Pancreas (tissue), 10 donors: ENCODE results near the gene XYLT1. TPM values are rescaled to one million over a fixed set of nuclear protein-coding genes. Genes with fewer than 3 reads are reported as not detected.

Experiments used
- ATAC-seq, 4 donors: fragments of 200-7000 bp; cut with Tn5 transposase; one replicate each; pipeline versions ENCODE4 v1.8.0 to v1.9.1; 2020; ENCODE audit warnings: mild to moderate bottlenecking in 4 of 4, moderate library complexity in 4 of 4
- DNase-seq, 6 donors: peaks; one replicate each; pipeline ENCODE4 v3.0.0-alpha.2; 2020
- FAIRE-seq: peaks from 2 replicates; lab custom pipeline; 2012; peaks lifted over from hg19 to GRCh38; lab: Jason Lieb, UNC
- H3K27ac ChIP-seq, 4 donors: fragments of 200-600 bp; sonication (generic); 1 replicate in 3 of 4; 2 replicates in 1 of 4; pipeline versions ENCODE4 v1.5.0 to v1.8.0; 2020
- H3K27me3 ChIP-seq, 4 donors: fragments of 200-600 bp; one replicate each; pipeline ENCODE4 v1.8.0; 2021
- H3K36me3 ChIP-seq, 3 donors: fragments of 200-600 bp; sonication (generic) in 1 of 3; one replicate each; pipeline versions ENCODE4 v1.5.0 to v1.8.0; 2020 to 2021
- H3K4me1 ChIP-seq, 3 donors: fragments of 200-600 bp; one replicate each; pipeline ENCODE4 v1.8.0; 2021
- H3K4me3 ChIP-seq, 4 donors: fragments of 200-600 bp; sonication (generic) in 2 of 4; one replicate each; pipeline versions ENCODE4 v1.5.0 to v1.8.0; 2020 to 2021
- H3K9me3 ChIP-seq, 4 donors: fragments of 200-600 bp; one replicate each; pipeline ENCODE4 v1.8.0; 2021
- CTCF ChIP-seq, 4 donors: fragments of 200-600 bp; sonication (generic) in 3 of 4; IDR thresholded peaks; one replicate each; pipeline versions ENCODE4 v1.5.0 to v1.8.0; 2021; ENCODE audit warnings: antibody characterized with exemption in 4 of 4
- WGBS, 2 donors: extraction: QIAGEN DNeasy Blood & Tissue Kit; methylation state at CpG; one replicate each; pipeline ENCODE4 v1.1.7; 2013; 5-methylcytosine and 5-hydroxymethylcytosine counted together
- intact Hi-C, 3 donors: fragments of 100-400 bp; cut with DNase I; formaldehyde crosslinking; loops; one replicate each; pipeline versions ENCODE4 v1.11.1 to v1.14.2; 2022
- polyA plus RNA-seq, 2 donors: library from polyadenylated mRNA; stranded (reverse); fragments of 200-250 nt; gene quantifications; one replicate each; pipeline ENCODE4 v1.2.3, GENCODE V29; 2013
- total RNA-seq, 6 donors: library from RNA; stranded (reverse); fragmentation: NEBNext Ultra II Directional in 4 of 6; extraction: Animal tissue kit (Norgen Biotek cat#: 25700) in 4 of 6; gene quantifications; one replicate each; pipeline versions ENCODE4 v1.2.1 to v1.2.4, GENCODE V29; 2021 to 2023
- donor health status: healthy with polysubstance abuse.
- donor health status: DM: no; HTN: no; CAD: no; lungs with moderate emphysema.
- donor health status: DM: no; HTN: no; CAD: no.
- donor health status: control.
- donor health status: control.
- donor health status: Bipolar disorder and iron deficiency.
- donor health status: DM: yes; HTN: yes; CAD: no.
- donor health status: DM: no; HTN: no; CAD: no.
- donor health status: DM: no; HTN: no; CAD: no.
- donor health status: DM: yes; HTN: yes; CAD: no.

The XYLT1 gene
- total and polyA plus RNA-seq, 8 donors, result 1.6 to 8.2 (median 4.6) TPM

DNA sequence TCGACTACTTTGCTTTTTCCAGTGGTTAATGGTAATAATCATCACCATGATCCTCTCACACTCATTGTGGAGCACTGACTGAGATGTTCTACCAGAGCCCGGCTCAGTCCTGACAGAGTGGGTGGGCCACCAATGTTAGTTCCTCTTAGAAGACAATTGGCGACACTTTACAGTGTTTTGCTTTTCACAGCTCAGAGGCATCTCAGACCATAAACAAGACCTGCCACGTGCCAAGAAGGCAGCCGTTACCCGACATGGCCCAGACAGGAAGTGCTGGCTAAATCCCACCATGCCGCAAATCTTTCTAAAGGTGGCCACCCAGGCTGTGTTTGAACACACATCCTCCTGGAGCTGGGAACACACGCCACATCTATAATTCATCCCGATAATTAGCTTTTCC lies 103.7 kb downstream of the XYLT1 start:
- FAIRE-seq (no peak), ATAC-seq (no peak), DNase-seq (no peak)
- TF ChIP-seq CTCF (IDR thresholded peaks at IDR 0.05), result no peak
- intact Hi-C loops, result no loop called here
- no peak overlapping the region for H3K4me3 ChIP-seq
- 88 to 93% methylated on average over 9 of the region's 9 CpGs for WGBS, 2 donors
- no peak overlapping the region for H3K27ac ChIP-seq
- H3K27me3 ChIP-seq, result no peaks in the 10 kb centered on the region
- no peaks in the 10 kb centered on the region for H3K36me3 ChIP-seq
- peaks cover 0 to 3% (median 3%) of the 10 kb centered on the region in 3 donors for H3K4me1 ChIP-seq
- no peaks in the 10 kb centered on the region for H3K9me3 ChIP-seq

- WGBS, 2 donors, result 82 to 84% methylated on average over 8 of the region's 8 CpGs
These were observed 104.3 kb downstream of the XYLT1 start for GRCh38 chr16:17366299-17366961.

DNA sequence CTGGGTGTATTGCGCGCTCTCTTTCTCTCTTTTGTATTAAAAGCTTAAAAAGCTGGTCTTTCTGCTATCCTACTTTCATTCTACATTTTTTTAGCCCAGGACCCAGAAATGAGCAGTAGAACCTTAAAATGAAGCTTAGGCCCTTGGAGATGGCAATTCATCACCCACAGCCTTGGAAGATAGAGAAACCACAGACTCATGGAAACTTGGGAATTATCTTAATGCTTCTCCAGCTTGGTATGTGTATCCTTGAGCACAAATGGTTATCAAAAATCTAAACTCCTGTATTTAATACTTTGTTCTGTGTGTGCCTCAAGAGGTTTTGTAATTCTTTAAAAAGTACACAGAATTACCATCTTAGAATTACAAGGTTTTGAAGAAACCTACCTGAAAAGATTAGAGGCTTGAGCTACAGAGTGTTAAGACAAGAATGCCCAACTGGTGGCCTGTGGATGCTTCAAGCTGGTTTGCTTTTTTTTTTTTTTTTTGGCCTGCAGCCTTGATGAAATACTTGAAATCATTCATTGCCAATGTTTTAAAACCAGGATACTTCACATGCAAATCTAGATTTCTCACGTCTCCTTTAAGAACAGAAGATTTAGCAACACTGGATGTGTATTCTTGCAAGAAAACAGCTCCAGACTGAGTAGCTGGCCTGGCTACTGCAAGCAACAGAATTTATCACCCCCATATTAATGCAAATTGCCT lies 105.0 kb downstream of the XYLT1 start:
- peaks cover 0 to 3% (median 3%) of the 10 kb centered on the region in 3 donors for H3K4me1 ChIP-seq
- FAIRE-seq, result no peak
- peak in 1 of 4 donors; percentile 3 for ATAC-seq
- H3K9me3 ChIP-seq, result no peaks in the 10 kb centered on the region
- no peak for TF ChIP-seq CTCF (IDR thresholded peaks at IDR 0.05)
- 63 to 68% methylated on average over 3 of the region's 3 CpGs for WGBS, 2 donors
- intact Hi-C loops, result no loop called here
- H3K4me3 ChIP-seq, result no peak overlapping the region
- H3K27ac ChIP-seq, result peak overlapping the region in 1 of 4 donors; percentile 38
- no peak for DNase-seq
- no peaks in the 10 kb centered on the region for H3K36me3 ChIP-seq
- H3K27me3 ChIP-seq, result no peaks in the 10 kb centered on the region

More at GRCh38 chr16:17366299-17366961, 104.3 kb downstream of the XYLT1 start:
- no peak overlapping the region for H3K4me3 ChIP-seq
- no peak for DNase-seq
- no peaks in the 10 kb centered on the region for H3K36me3 ChIP-seq
- no peak for ATAC-seq
- no peak overlapping the region for H3K27ac ChIP-seq
- H3K27me3 ChIP-seq, result no peaks in the 10 kb centered on the region
- H3K4me1 ChIP-seq, result peaks cover 0 to 3% (median 3%) of the 10 kb centered on the region in 3 donors
- no peaks in the 10 kb centered on the region for H3K9me3 ChIP-seq
- no peak for TF ChIP-seq CTCF (IDR thresholded peaks at IDR 0.05)
- intact Hi-C loops, result no loop called here
- no peak for FAIRE-seq

DNA sequence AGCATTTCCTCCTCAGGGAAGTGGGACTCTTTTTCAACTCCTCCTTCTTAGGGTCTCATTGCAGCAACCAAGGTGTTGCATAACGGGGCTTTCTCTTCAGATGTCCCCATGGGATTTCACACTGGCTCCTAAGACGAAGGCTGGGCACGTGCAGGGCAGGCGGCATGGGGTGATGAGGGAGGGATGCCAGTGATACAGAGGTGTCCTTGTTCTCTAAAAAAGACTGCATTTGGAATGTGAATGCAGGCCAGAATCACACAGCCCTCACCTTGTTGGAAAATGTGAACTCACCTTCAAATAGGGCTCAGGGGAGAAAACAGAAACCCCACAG lies 105.6 kb downstream of the XYLT1 start:
- no peak for FAIRE-seq
- no peak for DNase-seq
- peaks cover 0 to 3% (median 3%) of the 10 kb centered on the region in 3 donors for H3K4me1 ChIP-seq
- peak overlapping the region in 2 of 4 donors; percentile 39 to 52 for H3K27ac ChIP-seq
- no peaks in the 10 kb centered on the region for H3K9me3 ChIP-seq
- no peaks in the 10 kb centered on the region for H3K27me3 ChIP-seq
- no peaks in the 10 kb centered on the region for H3K36me3 ChIP-seq
- peak in 3 of 4 donors; percentile 9 to 52 (median 38) for ATAC-seq
- intact Hi-C loops, result no loop called here
- WGBS, 2 donors, result 67 to 69% methylated on average over 4 of the region's 4 CpGs
- H3K4me3 ChIP-seq, result no peak overlapping the region
- no peak for TF ChIP-seq CTCF (IDR thresholded peaks at IDR 0.05)
